HepG2 (cell line): Measurements from ENCODE around the gene CFD. TPM values are rescaled to one million over a fixed set of nuclear protein-coding genes. Genes with fewer than 3 reads are reported as not detected.

Experiments
- BCLAF1 ChIP-seq: fragments of 450-650 bp; IDR thresholded peaks from 2 replicates; pipeline ENCODE4 v1.6.1; 2017; ENCODE audit warnings: mild to moderate bottlenecking
- CBX1 ChIP-seq: IDR thresholded peaks from one replicate; pipeline ENCODE4 v1.6.1; 2016; ENCODE audit warnings: antibody characterized with exemption, low read depth
- FIP1L1 ChIP-seq: fragments of 200-400 bp; formaldehyde crosslinking; IDR thresholded peaks from 2 replicates; pipeline ENCODE4 v1.6.1; 2018; ENCODE audit warnings: low read depth, mild to moderate bottlenecking, low read length, moderate library complexity, borderline replicate concordance; ENCODE audit not compliant: insufficient read depth
- MAFG ChIP-seq: sonication (generic); formaldehyde crosslinking; IDR thresholded peaks from 2 replicates; pipeline ENCODE4 v1.5.1; 2020; ENCODE audit warnings: mild to moderate bottlenecking, missing genetic modification reagents
- MEIS2 ChIP-seq: sonication (generic); formaldehyde crosslinking; IDR thresholded peaks from 2 replicates; pipeline ENCODE4 v1.9.0; 2021; ENCODE audit warnings: mild to moderate bottlenecking, missing genetic modification reagents
- POGZ ChIP-seq: sonication (generic); formaldehyde crosslinking; IDR thresholded peaks from 2 replicates; pipeline ENCODE4 v1.4.0; 2020; ENCODE audit warnings: mild to moderate bottlenecking, missing genetic modification reagents
- RARA ChIP-seq: IDR thresholded peaks from 2 replicates; pipeline ENCODE4 v1.6.1; 2016; ENCODE audit warnings: missing genetic modification reagents, missing compliant biosample characterization
- ZKSCAN8 ChIP-seq: IDR thresholded peaks from 2 replicates; pipeline ENCODE4 v1.6.1; 2016; ENCODE audit warnings: borderline replicate concordance, missing genetic modification reagents, missing compliant biosample characterization
- ZNF121 ChIP-seq: sonication (generic); formaldehyde crosslinking; IDR thresholded peaks from 2 replicates; pipeline ENCODE4 v1.5.0; 2020; ENCODE audit warnings: mild to moderate bottlenecking, missing genetic modification reagents
- ZSCAN25 ChIP-seq: sonication (generic); formaldehyde crosslinking; IDR thresholded peaks from 2 replicates; pipeline ENCODE4 v1.8.0; 2022; ENCODE audit warnings: mild to moderate bottlenecking, missing genetic modification reagents
- polyA plus RNA-seq, 8 experiments: library from polyadenylated mRNA; depleted of rRNA in 3 of 8; stranded (reverse) in 7 of 8; unstranded in 1 of 8; fragments of >200 nt; fragmentation: Illumina TruSeq in 4 of 8; extraction: Trizol in 4 of 8; gene quantifications; 2 replicates each; pipeline versions ENCODE4 v1.2.1 to v1.2.3, GENCODE V29; 2011 to 2016; ENCODE audit warnings: low read depth in 4 of 8, missing spikeins in 1 of 8, mixed read lengths in 1 of 8; ENCODE audit not compliant: insufficient read depth in 1 of 8
- total RNA-seq, 5 experiments: library from RNA; depleted of rRNA; stranded (reverse); fragments of >200 nt; fragmentation: Illumina TruSeq; extraction: Trizol; gene quantifications; 2 replicates each; pipeline ENCODE4 v1.2.3, GENCODE V29; 2016; ENCODE audit warnings: low read depth in 1 of 5
- TF ChIP-seq, protein P1 (sequence below): sonication (generic); formaldehyde crosslinking; IDR thresholded peaks from 2 replicates; pipeline ENCODE4 v1.5.1; 2020; ENCODE audit warnings: missing genetic modification reagents, mild to moderate bottlenecking, borderline replicate concordance

Gene CFD
- total and polyA plus RNA-seq, 2 of the 13 experiments (the other 11 are each of a cell fraction or from before 2014, with no cell fraction given), result 2.3 to 4.6 TPM

DNA sequence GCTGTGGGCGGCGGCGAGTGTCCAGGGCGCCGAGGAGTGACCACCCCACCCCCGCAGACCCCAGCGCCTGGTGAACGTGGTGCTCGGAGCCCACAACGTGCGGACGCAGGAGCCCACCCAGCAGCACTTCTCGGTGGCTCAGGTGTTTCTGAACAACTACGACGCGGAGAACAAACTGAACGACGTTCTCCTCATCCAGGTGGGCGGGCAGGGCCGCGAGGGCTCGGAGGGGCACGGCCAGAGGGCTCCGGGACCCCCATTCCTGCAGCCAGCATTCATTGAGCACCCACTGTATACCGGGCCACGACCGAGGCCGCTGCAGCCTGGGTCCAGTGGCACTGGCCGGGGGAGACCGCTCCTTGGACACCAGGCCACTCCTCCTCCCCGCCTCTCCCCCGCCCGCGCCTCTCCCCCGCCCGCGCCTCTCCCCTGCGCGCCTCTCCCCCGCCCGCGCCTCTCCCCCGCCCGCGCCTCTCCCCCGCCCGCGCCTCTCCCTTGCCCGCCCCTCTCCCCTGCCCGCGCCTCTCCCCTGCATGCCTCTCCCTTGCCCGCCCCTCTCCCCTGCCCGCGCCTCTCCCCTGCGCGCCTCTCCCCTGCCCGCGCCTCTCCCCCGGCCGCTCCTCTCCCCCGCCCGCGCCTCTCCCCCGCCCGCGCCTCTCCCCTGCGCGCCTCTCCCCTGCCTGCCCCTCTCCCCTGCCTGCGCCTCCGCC lies 15.5 kb upstream of the CFD start (continued):
- TF ChIP-seq MEIS2, result no peak
- no peak for TF ChIP-seq FIP1L1
- TF ChIP-seq MAFG (CRISPR knock-in tag), result no peak
- TF ChIP-seq ZNF121 (CRISPR knock-in tag), result 0 out of 2 replicates have a peak, but pooled peaks have one; percentile 2
- no peak for TF ChIP-seq POGZ (CRISPR knock-in tag)
- TF ChIP-seq BCLAF1, result no peak
- no peak for TF ChIP-seq CBX1
- TF ChIP-seq ZKSCAN8 (CRISPR knock-in tag), result peak; percentile 96
- TF ChIP-seq, protein P1, sequence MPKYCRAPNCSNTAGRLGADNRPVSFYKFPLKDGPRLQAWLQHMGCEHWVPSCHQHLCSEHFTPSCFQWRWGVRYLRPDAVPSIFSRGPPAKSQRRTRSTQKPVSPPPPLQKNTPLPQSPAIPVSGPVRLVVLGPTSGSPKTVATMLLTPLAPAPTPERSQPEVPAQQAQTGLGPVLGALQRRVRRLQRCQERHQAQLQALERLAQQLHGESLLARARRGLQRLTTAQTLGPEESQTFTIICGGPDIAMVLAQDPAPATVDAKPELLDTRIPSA (CRISPR knock-in tag), result no peak
- no peak for TF ChIP-seq RARA (CRISPR knock-in tag)
- peak; percentile 95; the same call in 1 of the 2 replicates for TF ChIP-seq ZSCAN25 (CRISPR knock-in tag)
